ENCODE results near the gene SEMA5A.

- TF ChIP-seq CTCF (IDR thresholded peaks at IDR 0.05): no peak
- no peak for TF ChIP-seq POLR2A (IDR thresholded peaks at IDR 0.05)
Measured at GRCh38 chr5:9212605-9213004, 333.3 kb downstream of the SEMA5A start.

Data from lower leg skin (tissue), 3 donors.